DOHH2 (cell line): ENCODE data around the gene C9orf72.

Experiments
- CTCF ChIP-seq: fragments of 200-600 bp; sonication (generic); IDR thresholded peaks from one replicate; pipeline ENCODE4 v1.5.1; 2014; ENCODE audit warnings: antibody characterized with exemption, mild to moderate bottlenecking, low read depth, low read length; ENCODE audit not compliant: poor library complexity, severe bottlenecking
- EZH2phosphoT487 ChIP-seq: fragments of 200-600 bp; sonication (generic); IDR thresholded peaks from 2 replicates; pipeline ENCODE4 v1.6.1; 2017; ENCODE audit warnings: borderline replicate concordance, mild to moderate bottlenecking, antibody characterized with exemption, low read length, moderate library complexity, mixed read lengths

GRCh38 chr9:27536168-27536567 is 37.1 kb downstream of the C9orf72 start:
- TF ChIP-seq CTCF (no peak), EZH2phosphoT487 (no peak)
